Activated T-cell treated with anti-CD3 and anti-CD28 coated beads for 24 hours (primary cell): ENCODE results near the gene CTSW.
"Not testable (repeated sequence)": the region's sequence is repeated elsewhere in the genome, so short reads cannot be mapped to it uniquely, and the experiment has no call there.

Experiments
- DNase-seq: peaks from one replicate; pipeline ENCODE4 v3.0.0-alpha.2; 2020; ENCODE audit warnings: low read depth

The CTSW gene, protein sequence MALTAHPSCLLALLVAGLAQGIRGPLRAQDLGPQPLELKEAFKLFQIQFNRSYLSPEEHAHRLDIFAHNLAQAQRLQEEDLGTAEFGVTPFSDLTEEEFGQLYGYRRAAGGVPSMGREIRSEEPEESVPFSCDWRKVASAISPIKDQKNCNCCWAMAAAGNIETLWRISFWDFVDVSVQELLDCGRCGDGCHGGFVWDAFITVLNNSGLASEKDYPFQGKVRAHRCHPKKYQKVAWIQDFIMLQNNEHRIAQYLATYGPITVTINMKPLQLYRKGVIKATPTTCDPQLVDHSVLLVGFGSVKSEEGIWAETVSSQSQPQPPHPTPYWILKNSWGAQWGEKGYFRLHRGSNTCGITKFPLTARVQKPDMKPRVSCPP

DNA sequence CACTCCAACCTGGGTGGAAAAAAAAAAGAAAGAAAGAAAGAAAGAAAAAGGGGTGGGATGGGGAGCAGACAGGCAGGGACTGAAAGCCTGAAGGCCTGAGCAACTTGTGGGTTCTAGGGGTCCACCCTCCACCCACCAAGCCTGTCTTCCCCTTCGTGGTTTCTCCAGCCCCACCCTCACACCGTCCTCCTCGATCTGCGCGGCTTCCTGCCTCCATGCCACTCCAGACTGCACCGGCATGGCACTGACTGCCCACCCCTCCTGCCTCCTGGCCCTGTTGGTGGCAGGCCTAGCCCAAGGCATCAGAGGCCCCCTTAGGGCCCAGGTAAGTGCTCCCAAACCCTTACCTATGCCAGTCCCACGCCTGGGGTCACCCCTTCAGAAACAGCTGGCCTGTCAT, at the start of gene CTSW:
CTSW (plus strand) TSS at position 221 of the 400 bp plus-strand sequence; CDS start at position 239, 18 bp downstream.
- peak; percentile 40 for DNase-seq

DNA sequence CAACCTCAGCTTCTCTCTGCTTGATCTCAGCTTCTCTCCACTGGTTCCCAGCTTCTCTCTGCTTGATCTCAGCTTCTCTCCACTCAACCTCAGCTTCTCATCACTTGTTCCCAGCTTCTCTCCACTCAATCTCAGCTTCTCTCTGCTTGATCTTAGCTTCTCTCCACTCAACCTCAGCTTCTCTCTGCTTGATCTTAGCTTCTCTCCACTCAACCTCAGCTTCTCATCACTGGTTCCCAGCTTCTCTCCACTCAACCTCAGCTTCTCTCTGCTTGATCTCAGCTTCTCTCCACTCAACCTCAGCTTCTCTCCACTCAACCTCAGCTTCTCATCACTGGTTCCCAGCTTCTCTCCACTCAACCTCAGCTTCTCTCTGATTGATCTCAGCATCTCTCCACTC, 47.4 kb upstream of the CTSW start:
- not testable (repeated sequence) for DNase-seq

DNA sequence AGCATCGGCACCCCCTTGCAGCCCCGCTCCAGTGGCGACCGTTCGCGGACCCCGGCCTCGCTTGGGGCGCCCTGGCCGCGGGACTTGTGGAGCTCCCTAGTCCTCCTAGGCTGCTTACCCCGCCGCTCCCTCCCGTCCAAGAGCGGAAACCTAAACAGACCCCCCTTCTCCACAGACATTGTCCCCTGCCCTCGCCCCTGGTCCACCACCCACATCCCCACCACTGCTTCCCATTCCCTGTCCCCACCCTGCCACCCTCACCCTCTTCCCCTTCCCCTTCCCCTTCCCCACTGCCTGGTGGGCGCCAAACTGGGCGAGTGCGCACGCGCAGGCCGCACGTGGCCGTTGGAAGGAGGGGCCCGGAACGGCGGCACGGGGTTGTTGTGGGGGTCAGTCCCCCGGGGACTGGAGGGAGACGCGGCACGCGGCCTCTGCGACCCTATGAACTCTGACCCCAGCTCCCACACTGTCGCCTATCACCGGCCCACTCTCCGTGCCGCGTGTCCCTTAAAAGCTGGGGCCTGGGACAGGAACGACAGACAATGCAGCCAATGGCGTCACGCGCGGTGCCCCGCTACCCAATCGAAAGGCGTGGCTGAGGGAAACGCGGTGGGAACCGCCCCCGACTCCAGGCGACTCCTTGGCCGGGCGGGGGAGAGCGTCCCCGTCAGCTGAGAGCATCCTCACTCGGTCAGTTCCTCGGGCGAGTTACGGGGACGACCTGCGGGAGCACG, 46.2 kb upstream of the CTSW start, which contains the start of gene SNX32:
SNX32 (plus strand) TSS at position 667 of the 734 bp plus-strand sequence. CDS start 103 bp downstream, outside the sequence.
- DNase-seq, result peak; percentile 92

DNA sequence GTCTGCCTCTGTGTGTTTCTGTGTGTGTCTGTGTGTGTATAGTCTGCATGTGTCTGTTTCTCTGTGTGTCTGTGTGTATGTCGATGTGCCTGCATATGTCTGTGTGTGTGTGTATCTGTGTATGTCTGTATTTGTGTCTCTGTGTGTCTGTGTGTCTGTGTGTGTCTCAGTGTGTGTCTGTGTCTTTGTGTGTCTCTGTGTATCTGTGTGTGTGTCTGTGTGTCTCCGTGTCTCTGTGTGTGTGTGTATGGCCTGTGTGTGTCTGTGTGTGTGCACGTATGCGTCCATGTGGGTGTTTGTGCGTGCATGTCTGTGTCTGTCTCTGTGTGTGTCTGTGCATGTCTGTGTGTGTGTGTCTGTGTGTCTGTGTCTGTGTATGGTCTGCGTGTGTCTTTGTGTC, 45.4 kb upstream of the CTSW start:
- DNase-seq, result no peak

DNA sequence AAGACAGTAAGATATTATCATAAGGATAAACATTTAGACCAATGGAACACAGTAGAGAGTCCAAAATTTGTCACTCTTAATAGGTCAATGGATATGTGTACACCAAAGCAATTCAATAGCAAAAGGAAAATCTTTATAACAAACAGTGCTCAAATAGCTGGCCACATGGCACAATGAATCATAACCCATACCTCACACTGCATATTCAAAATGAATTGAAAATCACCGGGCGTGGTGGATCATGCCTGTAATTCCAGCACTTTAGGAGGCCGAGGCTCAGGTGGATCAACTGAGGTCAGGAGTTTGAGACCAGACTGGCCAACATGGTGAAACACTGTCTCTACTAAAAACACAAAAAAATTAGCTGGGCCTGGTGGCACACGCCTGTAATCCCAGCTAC, 37.5 kb upstream of the CTSW start:
- no peak for DNase-seq

DNA sequence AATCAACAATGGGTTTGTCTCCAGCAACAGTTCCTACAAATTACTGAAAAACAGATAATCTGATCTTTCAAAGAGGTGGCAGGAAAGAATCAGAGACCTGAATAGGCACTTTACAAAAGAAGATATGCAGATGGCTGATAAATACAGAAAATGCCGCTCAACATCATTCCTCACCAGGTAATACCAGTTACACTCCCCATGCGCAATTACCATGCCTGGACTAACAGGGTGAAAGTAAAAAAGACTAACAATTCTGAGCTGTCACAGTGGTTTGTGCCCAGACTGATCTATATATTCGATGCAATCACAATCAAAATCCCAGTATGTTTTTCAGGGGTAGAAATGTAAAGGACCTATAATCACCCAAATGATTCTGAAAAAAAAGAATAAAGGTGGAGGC, 35.8 kb upstream of the CTSW start:
- no peak for DNase-seq

DNA sequence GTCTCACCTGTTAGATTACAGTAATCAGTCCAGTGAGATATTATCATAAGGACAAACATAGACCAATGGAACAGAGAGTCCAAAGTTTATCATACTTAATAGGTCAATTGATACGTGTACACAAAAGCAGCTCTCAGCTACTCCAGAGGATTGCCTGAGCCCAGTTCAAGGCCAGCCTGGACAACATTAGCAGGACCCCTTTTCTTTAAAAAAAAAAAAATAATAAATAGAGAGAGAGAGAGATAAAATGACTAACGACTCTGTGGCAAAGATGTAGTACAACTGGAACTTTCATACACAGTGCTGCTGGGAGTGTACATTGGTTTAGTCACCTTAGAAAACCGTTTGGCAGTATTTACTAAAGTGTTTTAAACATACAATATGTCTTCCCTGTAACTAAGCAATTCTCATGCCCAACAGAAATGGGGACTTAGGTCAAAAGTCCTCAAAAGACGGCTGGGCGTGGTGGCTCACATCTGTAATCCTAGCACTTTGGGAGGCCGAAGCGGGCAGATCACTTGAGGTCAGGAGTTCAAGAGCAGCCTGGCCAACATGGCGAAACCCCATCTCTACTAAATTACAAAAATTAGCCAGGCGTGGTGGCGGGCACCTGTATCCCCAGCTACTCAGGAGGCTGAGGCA, 35.3 kb upstream of the CTSW start:
- DNase-seq, result no peak

DNA sequence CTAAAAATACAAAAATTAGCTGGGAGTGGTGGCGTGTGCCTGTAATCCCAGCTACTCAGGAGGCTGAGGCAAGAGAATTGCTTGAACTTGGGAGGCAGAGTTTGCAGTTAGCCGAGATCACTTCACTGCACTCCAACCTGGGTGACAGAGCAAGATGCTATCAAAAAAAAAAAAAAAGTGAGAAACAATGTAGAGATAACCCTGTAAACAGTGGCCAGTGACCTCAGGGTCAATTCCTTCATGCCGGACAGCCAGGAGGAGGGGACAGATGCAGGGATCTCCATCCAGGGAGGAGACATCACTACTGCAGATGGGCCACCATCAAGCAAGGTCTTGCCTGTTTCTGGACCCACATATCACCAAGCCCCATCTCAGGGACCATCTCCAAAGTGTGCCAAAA, 31.9 kb upstream of the CTSW start:
- no peak for DNase-seq

DNA sequence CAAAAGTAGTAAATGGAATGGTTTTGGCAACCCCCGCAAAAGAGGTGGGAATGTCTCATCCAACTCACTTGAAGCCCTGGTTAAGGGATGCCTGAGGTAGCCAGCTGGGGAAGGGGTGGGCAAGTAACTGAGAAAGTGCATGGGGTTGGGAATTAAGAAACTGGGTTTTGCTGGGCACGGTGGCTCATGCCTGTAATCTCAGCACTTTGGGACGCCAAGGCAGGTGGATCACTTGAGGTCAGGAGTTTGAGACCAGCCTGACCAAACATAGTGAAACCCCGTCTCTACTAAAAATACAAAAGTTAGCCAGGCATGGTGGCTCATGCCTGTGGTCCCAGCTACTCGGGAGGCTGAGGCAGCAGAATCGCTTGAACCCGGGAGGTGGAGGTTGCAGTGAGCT, 30.9 kb upstream of the CTSW start:
- DNase-seq, result not testable (repeated sequence)

DNA sequence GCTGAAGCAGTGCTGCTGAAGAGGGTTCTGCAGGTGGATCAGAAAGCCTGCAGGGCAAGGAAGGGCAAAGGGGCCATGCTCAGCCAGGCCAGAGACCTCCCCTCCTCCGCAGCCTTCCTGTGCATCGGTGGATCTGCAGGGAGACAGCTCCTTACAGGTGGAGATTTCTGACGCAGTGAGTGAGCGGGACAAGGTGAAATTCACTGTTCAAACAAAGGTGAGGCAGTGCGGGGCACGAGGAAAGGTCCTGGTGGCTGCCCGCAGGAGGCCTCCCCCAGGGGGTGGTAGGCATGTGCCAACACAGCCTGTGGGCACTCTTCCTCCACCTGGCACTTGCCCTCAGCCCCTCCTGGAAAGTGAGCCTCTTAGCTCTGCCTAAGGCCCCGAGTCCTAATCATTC, 30.3 kb upstream of the CTSW start:
- no peak for DNase-seq

DNA sequence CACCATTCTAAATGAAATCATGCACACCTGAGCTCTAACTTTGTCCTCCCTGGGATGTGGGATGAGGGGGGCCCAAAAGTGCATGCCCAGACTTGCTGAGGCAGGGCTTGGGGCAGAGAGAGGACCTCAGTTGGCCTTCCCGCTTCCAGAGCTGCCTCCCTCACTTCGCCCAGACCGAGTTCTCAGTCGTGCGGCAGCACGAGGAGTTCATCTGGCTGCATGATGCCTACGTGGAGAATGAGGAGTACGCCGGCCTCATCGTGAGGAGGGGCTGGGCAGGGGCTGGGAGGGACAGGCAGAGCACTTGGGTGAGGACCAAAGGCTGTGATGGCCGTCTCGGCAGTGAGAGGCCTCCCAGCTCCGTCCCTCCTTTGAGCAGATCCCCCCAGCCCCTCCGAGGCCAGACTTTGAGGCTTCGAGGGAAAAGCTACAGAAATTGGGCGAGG, 29.8 kb upstream of the CTSW start:
- no peak for DNase-seq

DNA sequence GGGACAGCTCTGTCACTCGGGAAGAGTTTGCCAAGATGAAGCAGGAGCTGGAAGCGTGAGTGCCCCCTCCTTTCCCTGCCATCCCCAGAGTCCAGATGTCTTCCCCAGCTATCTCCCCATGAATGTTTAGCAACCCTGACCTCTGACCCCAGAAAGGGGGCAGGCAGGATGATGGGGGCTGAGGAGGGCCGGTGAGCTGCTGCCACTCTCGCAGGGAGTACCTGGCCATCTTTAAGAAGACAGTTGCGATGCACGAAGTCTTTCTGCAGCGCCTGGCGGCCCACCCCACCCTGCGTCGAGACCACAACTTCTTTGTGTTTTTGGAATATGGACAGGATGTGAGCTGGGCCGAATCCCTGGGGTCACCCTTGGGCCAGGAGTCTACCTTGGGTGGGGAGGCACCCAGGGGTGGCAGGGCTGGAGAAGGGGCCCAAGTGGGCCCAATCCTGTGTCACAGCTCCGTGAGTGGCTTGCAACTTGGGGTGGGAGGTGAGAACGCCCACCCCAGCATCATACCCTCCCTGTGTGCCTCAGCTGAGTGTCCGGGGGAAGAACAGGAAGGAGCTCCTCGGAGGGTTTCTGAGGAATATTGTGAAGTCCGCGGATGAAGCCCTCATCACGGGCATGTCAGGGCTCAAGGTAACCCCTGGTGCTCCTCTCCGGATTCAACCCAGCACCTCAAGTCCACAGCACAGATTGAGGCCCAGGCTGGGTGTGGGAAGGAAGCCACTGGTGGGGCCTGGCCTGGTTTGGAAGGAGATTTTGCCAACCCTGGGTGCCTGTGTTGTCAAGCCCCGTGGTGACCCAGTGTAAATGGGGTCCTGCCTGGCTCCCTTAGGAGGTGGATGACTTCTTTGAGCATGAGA, 29.2 kb upstream of the CTSW start:
- no peak for DNase-seq

DNA sequence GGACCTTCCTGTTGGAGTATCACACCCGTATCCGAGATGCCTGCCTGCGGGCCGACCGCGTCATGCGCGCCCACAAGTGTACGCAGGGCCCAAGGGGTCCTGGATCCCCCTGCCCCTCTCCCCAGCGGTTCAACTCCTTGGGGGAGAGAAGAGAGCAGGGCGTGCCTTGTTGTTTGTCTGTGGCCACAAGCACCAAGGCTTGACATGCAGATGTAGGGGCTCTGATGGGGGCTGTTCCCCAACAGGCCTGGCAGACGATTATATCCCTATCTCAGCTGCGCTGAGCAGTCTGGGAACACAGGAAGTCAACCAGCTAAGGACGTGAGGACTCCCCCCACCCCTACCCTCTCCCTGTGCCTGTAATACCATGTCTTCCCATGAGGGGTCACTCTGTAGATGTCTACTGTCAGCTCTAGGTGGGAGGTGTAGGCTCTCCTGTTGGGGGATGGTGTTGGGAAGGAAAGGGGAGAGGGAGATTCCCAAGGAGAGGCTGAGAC, 28.5 kb upstream of the CTSW start:
- no peak for DNase-seq

DNA sequence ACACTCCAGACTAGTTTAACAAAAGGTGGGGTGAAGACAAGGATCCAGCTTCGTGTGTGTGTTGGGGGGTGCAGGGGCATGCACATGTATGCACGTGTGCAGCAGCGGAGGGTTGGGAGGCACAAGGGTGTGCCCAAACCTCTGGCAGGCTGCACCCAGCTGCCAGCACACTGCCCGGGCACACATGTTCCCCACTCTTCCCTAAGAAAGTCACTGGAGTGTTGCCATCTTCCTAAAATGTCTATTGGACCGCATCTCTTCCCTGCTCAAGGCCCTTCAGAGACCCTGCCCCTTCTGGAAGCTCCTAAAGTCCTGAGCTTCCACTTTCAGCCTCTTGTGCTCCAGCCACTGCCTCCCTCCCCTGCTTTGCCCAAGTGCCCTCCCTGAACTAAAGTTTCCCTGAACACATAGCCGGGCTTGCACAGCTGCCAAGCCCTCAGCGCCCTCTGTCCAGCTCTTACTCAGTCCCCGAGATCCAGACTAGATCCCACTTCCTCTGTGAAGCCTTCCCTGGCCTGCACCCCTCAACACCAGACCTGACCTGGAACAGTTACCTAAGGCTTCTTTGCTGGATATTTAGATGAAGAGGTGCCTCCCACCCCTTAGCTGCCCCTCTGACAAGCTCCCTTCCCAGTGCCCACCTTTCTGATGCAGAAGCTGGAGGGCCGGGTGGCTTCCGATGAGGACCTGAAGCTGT, 27.7 kb upstream of the CTSW start:
- no peak for DNase-seq

DNA sequence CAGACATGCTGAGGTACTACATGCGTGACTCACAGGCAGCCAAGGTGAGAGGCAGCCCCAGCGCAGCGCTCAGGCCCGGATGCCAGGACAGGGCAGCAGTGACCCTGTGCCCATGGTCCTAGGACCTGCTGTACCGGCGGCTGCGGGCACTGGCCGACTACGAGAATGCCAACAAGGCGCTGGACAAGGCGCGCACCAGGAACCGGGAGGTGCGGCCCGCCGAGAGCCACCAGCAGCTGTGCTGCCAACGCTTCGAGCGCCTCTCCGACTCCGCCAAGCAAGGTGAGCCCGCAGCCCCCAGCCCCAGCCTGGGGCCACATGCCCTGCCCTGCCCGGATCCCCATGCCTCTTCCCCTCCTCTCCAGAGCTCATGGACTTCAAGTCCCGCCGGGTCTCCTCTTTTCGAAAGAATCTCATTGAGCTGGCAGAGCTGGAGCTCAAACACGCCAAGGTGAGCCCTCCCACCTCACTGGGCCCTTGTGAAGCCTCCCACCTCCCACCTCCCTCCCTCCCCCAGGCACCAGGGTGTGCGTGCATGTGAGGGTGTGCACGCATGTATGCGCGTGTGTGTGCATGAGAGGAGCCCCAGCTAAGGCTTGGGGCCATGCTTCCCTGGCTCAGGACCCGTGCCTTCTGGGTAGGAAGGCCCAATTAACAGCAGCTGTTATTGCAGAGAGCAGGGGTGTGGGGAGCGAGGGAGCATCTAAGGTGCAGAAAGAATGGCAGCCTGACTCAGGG, 27.0 kb upstream of the CTSW start:
- DNase-seq, result no peak

DNA sequence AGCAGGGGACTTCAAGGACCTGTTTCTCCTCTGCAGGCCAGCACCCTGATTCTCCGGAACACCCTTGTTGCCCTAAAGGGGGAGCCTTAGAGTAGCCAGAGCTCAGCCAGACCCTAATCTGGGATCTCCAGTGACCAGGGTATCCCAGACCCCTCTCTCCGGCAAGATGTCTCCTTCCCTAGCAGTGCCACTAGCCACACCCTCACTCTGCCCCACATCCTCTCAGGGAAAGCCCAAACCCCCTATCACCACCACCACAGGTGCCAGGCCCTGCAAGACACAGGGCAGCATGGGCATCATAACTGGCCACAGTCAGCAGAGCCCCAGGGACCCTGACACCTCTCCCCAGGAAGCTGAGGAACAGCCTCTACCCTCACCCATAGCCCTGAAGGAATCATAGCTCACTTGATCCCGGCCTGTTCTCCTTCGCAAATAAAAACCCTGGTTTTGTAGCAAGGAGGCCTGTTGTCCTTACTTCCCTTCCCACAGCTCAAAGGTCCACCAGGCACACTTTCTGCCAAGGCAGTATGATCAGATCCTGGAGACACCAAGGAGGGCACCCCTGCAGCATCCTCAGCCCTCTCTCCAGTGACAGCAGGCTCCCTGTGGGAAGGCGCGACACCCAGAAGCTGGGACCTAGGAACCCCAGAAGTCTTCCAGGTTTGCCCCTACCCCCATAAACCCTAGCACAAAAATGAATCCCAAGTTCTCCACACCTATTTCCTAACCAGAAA, 26.2 kb upstream of the CTSW start:
- no peak for DNase-seq

DNA sequence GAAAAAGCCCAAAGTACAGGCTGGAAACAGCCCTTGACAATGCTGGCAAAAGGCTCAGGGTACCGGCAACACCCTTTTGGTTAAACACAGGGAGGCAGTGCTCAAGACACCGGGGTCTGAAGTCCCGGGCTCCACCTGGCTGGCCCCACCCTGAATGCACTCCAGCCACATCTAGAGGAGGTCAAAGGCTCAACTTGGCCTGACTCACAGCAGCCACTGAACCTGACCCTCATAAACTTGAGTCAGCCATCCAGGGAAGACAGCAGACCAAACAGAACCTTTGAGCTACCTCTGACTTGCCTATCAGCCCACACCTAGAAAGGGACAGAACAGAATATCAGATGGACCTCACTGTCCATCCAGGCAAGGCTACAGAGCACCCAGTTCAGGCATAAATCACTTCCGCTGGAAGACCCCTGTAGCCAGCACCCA, 25.5 kb upstream of the CTSW start:
- no peak for DNase-seq

DNA sequence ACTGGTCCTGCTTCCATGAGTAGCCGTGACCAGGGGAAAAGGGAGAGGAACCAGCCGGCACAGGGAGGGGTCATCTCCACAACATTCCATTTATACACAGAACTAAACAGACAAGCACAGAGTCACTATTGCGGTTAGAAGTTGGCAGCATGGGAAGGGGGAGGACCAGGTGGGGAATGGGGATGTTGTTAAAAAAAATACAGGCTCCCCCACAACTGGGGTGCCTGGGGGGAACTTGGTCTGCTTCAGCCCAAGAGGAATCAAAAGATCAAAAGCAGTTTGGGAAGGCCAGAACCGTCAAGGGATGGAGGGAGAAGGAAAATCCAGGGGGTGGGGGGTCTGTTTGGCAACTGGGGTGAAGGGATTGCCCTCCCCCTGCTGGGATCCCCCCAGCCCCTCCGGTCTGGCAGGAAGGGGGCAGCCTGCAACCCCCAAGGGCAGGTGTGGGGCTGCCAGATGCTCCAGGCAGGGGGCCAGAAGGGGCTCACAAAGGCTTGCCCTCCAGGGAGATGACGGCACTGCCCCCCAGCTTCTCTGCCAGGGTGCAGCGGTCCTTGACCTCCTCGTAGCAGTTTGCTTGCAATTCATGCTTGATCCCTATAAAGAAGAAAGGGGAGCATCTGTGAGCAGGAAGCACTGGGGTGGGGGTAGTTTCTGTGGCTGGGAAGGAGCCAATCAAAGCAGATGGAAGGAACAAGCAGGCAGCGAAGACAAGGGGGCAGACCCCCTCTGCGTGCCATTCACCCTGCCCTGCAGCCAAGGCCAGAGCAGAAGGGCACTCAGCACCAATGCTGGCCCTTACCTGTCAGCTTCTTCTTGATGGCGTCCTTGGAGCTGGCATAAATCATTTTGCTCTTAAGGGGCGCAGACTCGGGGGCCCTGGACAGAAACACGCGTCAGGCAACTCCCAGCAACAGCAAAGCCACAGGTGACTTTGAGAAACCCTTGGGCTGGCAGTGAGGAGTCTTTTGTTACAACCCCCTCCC, 24.5 kb upstream of the CTSW start:
- no peak for DNase-seq
